ENCODE data around the gene PPP1R18.
"Not testable (repeated sequence)": the region's sequence is repeated elsewhere in the genome, so short reads cannot be mapped to it uniquely, and the experiment has no call there.

The PPP1R18 gene

GRCh38 chr6:30686009-30686907, at the start of gene PPP1R18:
PPP1R18 (minus strand) TSS chr6:30686645; CDS start chr6:30686018, 627 bp downstream.
- peak; percentile 87 for DNase-seq (ENCODE audit: low read depth)

DNA sequence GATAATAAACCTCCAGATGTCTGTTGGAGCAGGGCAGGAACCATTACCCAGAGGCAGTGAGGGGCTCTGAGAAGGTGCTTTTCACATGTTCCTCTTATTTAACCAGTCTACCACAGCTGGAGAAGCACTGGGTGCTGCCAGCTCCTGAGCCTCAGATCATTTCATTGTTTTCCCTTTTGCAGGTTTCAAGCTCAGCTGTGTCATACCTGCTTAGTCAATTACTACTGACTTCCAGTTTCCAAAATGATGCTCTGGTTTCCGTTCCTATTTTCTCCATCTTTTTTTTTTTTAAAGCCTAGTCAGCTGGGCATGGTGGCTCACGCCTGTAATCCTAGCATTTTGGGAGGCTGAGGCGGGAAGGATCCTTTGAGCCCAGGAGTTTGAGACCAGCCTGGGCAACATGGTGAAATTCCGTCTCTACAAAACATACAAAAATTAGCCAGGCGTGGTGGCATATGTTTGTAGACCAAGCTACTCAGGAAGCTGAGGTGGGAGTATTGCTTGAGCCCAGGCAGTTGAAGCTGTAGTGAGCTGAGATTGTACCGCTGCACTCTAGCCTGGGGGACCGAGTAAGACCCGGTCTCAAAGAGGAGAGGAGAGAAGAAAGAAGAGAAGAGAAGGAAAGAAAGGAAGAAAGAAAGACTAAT, 49.3 kb upstream of the PPP1R18 start:
- no peak for DNase-seq (ENCODE audit: low read depth)

DNA sequence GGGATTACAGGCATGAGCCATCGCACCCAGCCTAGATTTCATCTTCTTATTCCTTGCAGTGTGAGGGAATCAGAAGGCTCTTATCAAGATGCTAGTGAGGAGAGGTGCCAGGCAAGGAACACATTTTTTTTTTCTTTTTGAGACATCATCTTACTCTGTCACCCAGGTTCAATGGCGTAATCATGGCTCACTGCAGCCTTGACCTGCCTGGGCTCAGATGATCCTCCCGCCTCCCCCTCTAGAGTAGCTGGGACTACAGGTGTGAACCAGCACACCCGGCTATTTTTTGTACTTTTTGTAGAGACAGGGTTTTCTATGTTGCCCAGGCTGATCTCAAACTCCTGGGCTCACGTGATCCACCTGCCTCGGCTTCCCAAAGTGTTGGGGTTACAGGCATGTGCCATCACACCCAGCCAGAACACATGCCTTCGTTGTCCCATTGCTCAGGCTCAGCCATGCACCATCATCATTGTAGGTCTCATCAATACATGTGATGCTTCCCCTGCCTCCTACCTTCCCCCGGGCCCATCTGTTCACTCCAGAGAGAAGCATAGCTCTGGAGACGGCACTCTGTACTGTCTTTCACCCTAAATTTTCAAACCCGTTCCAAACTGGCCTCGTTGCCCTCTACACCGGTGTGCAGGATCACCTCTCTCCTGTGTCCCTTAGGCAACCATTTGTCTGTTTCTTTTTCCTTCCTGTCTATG, 45.9 kb upstream of the PPP1R18 start:
- no peak for DNase-seq (ENCODE audit: low read depth)

DNA sequence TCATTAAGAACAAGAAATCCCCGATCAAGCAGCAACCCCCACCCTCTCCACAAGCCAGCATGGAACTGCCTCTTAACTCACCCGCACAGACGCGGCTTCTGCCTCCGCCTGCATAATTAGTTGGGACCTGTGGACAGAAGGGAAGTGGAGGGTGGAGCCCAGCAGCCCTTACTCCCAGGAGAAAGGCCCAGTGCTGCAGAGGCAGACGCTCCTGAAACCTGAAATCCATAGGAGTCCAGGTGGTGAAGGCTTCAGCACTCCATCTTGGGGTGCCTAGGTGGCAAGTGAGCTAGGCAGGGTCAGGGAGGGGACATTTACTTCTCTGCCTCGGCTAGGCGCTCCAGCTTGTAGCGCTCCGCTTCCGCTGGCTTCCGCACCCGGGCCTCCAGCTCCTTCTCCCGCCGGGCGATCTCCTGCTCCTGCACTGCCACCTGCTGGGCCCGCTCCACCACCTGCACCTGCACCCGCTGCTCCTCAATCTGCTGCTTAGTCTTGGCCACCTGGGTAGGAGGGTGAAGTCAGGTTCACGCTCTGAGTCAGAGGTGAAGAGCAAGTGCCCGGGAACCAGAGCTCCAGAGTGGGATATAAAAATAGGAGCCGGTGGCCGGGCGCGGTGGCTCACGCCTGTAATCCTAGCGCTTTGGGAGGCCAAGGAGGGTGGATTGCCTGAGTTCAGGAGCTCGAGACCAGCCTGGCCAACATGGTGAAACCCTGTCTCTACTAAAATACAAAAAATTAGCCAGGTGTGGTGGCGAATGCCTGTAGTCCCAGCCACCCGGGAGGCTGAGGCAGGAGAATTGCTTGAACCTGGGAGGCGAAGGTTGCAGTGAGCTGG, 44.4 kb upstream of the PPP1R18 start:
- peak; percentile 81 for DNase-seq (ENCODE audit: low read depth)

DNA sequence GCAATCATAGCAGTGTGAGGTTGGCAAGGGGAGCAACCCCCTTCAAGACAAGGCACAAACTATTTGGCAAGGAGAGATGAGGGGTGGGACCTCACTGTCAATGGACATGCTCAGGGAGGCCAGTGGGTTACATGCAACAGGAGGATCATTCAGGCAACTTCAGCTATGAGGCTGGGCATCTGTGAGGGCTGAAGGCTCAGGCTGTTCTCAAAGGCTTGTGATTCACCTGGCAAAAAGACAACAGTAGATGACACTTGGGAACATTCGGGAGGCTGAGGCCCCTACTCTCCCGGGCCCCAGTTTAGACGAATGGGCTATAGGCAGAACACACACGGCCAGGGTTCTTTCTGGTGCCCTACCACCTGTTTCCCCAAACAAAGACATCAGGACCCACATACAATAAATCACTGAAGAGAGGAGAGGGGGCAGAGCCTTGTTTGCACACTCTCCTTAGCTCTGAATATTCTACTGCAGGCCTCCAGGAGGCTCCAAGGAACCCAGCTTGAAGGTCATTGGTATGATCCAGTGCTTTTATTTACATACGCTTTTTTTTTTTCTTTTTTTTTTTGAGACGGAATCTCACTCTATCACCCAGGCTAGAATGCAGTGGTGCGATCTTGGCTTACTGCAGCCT, 41.6 kb upstream of the PPP1R18 start:
- DNase-seq (ENCODE audit: low read depth) = no peak

DNA sequence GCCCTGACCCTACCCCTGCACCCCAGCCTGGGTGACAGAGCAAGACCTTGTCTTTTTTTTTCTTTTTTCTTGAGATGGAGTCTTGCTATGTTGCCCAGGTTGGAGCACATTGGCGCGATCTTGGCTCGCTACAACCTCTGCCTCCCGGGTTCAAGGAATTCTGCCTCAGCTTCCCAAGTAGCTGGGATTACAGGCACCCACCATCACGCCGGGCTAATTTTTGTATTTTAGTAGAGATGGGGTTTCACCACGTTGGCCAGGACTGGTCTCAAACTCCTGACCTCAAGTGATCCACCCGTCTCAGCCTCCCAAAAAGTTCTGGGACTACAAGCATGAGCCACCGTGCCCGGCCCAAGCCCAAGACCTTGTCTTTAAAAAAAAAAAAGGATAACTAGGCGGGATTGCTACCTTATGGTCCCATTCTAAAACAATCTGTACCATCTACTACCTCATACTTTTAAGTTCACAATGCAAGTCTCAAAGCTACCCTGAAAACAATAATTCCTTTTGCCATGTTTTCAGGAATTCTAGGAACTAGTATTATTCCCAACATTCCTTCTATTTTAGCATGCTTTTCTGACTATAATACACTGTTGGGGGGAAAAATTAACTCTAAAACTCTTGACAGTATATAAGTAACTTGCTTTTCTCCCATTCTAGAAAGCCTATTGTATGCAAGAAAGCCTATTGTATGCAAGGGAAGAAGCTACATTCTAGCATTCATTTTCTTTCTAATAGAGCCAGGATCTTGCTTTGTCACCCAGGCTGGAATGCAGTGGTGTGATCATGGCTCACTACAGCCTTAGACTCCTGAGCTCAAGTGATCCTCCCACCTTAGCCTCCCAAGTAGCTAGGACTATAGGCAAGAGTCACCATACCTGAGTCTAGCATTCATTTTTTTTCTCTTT, 40.3 kb upstream of the PPP1R18 start:
- DNase-seq (ENCODE audit: low read depth) = no peak

DNA sequence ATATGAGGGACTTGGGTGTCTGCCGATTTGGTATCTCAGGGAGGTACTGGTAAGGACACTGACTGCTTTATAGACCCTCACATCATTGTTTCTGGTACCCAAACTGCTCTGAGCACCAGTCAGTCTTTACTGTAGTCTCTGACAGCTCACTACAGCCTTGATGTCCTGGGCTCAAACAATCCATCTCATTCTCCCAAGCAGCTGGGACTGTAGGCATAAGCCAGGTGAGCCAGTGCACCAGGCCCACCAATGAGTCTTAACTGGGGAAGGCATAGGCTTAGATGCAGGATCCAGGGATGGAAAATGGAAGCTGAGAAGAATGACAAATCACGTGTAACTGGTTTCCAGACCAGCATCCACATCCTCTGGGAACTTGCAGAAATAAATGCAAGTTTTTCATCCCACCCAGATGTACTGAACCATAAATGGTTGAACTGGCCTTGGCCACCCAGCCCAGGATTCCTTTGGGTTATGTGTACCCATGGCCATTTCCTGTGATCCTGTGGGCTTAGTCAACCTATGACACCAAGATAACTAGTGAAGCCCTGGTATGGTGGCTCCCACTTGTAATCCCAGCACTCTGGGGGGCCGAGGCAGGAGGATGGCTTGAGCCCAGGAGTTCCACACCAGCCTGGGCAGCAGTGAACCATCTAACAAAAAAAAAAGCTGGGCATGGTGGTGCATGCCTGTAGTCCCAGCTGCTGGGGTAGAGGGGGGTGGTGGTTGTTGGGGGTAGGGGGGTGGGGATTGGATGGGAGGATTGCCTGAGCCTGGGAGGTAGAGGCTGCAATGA, 39.5 kb upstream of the PPP1R18 start:
- no peak for DNase-seq (ENCODE audit: low read depth)

- DNase-seq (ENCODE audit: low read depth) = no peak
These were observed 38.6 kb upstream of the PPP1R18 start for GRCh38 chr6:30724906-30725667.

DNA sequence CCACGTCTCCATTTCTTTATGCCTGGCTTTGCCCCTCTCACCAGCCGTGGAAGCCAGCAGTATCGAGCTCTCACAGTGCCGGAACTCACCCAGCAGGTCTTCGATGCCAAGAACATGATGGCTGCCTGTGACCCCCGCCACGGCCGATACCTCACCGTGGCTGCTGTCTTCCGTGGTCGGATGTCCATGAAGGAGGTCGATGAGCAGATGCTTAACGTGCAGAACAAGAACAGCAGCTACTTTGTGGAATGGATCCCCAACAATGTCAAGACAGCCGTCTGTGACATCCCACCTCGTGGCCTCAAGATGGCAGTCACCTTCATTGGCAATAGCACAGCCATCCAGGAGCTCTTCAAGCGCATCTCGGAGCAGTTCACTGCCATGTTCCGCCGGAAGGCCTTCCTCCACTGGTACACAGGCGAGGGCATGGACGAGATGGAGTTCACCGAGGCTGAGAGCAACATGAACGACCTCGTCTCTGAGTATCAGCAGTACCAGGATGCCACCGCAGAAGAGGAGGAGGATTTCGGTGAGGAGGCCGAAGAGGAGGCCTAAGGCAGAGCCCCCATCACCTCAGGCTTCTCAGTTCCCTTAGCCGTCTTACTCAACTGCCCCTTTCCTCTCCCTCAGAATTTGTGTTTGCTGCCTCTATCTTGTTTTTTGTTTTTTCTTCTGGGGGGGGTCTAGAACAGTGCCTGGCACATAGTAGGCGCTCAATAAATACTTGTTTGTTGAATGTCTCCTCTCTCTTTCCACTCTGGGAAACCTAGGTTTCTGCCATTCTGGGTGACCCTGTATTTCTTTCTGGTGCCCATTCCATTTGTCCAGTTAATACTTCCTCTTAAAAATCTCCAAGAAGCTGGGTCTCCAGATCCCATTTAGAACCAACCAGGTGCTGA, 37.6 kb upstream of the PPP1R18 start:
- DNase-seq (ENCODE audit: low read depth) = not testable (repeated sequence)

DNA sequence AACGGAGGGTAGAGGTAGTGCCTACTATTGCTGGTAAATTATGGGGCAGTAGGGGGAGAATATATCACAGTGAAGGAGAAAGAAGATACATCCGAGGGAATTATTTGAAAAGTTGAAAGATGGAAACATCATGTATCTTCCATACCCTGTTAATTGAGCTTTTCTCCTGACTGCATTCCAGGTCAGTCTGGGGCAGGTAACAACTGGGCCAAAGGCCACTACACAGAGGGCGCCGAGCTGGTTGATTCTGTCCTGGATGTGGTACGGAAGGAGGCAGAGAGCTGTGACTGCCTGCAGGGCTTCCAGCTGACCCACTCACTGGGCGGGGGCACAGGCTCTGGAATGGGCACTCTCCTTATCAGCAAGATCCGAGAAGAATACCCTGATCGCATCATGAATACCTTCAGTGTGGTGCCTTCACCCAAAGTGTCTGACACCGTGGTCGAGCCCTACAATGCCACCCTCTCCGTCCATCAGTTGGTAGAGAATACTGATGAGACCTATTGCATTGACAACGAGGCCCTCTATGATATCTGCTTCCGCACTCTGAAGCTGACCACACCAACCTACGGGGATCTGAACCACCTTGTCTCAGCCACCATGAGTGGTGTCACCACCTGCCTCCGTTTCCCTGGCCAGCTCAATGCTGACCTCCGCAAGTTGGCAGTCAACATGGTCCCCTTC, 36.9 kb upstream of the PPP1R18 start:
- not testable (repeated sequence) for DNase-seq (ENCODE audit: low read depth)

- DNase-seq (ENCODE audit: low read depth) = peak; percentile 75
These were observed 36.1 kb upstream of the PPP1R18 start for GRCh38 chr6:30722280-30723112.

DNA sequence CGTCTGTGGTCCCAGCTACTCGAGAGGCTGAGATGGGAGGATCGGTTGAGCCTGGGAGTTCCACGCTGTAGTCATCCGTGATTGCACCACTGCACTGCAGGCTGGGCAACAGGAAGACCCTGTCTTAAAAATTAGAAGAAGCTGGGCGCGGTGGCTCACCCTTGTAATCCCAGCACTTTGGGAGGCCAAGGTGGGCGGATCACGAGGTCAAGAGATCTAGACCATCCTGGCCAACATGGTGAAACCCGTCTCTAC, 35.5 kb upstream of the PPP1R18 start:
- not testable (repeated sequence) for DNase-seq (ENCODE audit: low read depth)

- peak; percentile 96 for DNase-seq (ENCODE audit: low read depth)
These were observed 35.0 kb upstream of the PPP1R18 start for GRCh38 chr6:30721198-30722024.

GRCh38 chr6:30720738-30721197, 34.3 kb upstream of the PPP1R18 start:
- peak; percentile 38 for DNase-seq (ENCODE audit: low read depth)
